GM12878 (cell line): Measurements from ENCODE around the gene SLC12A4. TPM values are rescaled to one million over a fixed set of nuclear protein-coding genes. Genes with fewer than 3 reads are reported as not detected.

ENCODE experiments used
- ATAC-seq: fragments of 200-7000 bp; cut with Tn5 transposase; 3 replicates; pipeline ENCODE4 v1.9.1; 2020; ENCODE audit warnings: mild to moderate bottlenecking, moderate library complexity
- BruUV-seq: library from RNA; stranded (reverse); fragments of 400-500 nt; replicated peaks from 2 replicates; lab custom pipeline; 2021; lab: Mats Ljungman, UMichigan
- CTCF ChIA-PET: fragments of 300-600 bp; sonication (Branson Sonifier 250); formaldehyde crosslinking; extraction: SDS; loops from one replicate; lab custom pipeline; 2021; ENCODE audit warnings: inconsistent platforms; lab: Yijun Ruan, JAX
- POLR2A ChIA-PET: fragments of 350-600 bp; formaldehyde crosslinking; extraction: SDS; loops from one replicate; lab custom pipeline; 2021; ENCODE audit warnings: inconsistent platforms; lab: Charles Lee
- RAD21 ChIA-PET: fragments of 300-600 bp; sonication (Branson Sonifier 250); formaldehyde crosslinking; loops from one replicate; lab custom pipeline; 2023; ENCODE audit warnings: antibody characterized with exemption; ENCODE audit not compliant: unreplicated experiment; lab: Charles Lee
- SMC1A ChIA-PET: fragments of 300-600 bp; sonication (Branson Sonifier 250); formaldehyde crosslinking; loops from one replicate; lab custom pipeline; 2023; ENCODE audit not compliant: unreplicated experiment, uncharacterized antibody; lab: Charles Lee
- DNase-seq: peaks from one replicate; pipeline ENCODE4 v3.0.0-alpha.2; 2011; ENCODE audit warnings: low read depth, low spot score
- FAIRE-seq: peaks from 3 replicates; lab custom pipeline; 2011; peaks lifted over from hg19 to GRCh38; lab: Jason Lieb, UNC
- H2AFZ ChIP-seq: 2 replicates; pipeline ENCODE4 v1.6.0; 2011; ENCODE audit warnings: low read depth, low read length, control low read depth; ENCODE audit not compliant: control insufficient read depth
- H3K27ac ChIP-seq: 2 replicates; pipeline ENCODE4 v1.5.1; 2011; ENCODE audit warnings: control low read depth; ENCODE audit not compliant: control insufficient read depth, insufficient read depth
- H3K27me3 ChIP-seq, 2 experiments: replicated peaks in 1 of 2; 2 replicates each; pipeline versions ENCODE4 v1.6.0 to v1.6.1; 2011; ENCODE audit warnings: low read length in 1 of 2; ENCODE audit not compliant: control insufficient read depth in 2 of 2, insufficient read depth in 2 of 2
- H3K36me3 ChIP-seq, 2 experiments: 2 replicates each; pipeline ENCODE4 v1.5.1; 2011; ENCODE audit warnings: low read length in 1 of 2; ENCODE audit not compliant: control insufficient read depth in 2 of 2, insufficient read depth in 2 of 2
- H3K4me1 ChIP-seq: 2 replicates; pipeline ENCODE4 v1.6.1; 2011; ENCODE audit warnings: mild to moderate bottlenecking, low read length, moderate library complexity, mixed read lengths; ENCODE audit not compliant: control insufficient read depth, insufficient read depth
- H3K4me2 ChIP-seq: 2 replicates; pipeline ENCODE4 v1.6.0; 2011; ENCODE audit warnings: control low read depth; ENCODE audit not compliant: control insufficient read depth, insufficient read depth
- H3K4me3 ChIP-seq: fragments of 200-600 bp; sonication (generic); 2 replicates; pipeline ENCODE4 v1.5.1; 2016
- H3K79me2 ChIP-seq: 2 replicates; pipeline ENCODE4 v1.6.0; 2011; ENCODE audit warnings: low read length; ENCODE audit not compliant: control insufficient read depth, insufficient read depth
- H3K9ac ChIP-seq: 2 replicates; pipeline ENCODE4 v1.8.0; 2011; ENCODE audit warnings: low read length, control low read depth, mixed read lengths; ENCODE audit not compliant: control insufficient read depth, insufficient read depth
- H3K9me3 ChIP-seq: replicated peaks from 3 replicates; pipeline ENCODE4 v1.5.1; 2011; ENCODE audit warnings: mild to moderate bottlenecking, low read length; ENCODE audit not compliant: control insufficient read depth, insufficient read depth
- H4K20me1 ChIP-seq: 2 replicates; pipeline ENCODE4 v1.6.0; 2011; ENCODE audit not compliant: control insufficient read depth, insufficient read depth
- CBX3 ChIP-seq: fragments of 200-600 bp; sonication (generic); IDR thresholded peaks from 2 replicates; pipeline ENCODE4 v1.6.1; 2016; ENCODE audit warnings: low read depth, borderline replicate concordance
- HDAC2 ChIP-seq: fragments of 200-600 bp; sonication (generic); IDR thresholded peaks from 2 replicates; pipeline ENCODE4 v1.6.1; 2017
- HDGF ChIP-seq: fragments of 450-650 bp; IDR thresholded peaks from 2 replicates; pipeline ENCODE4 v1.6.1; 2016; ENCODE audit warnings: antibody characterized with exemption
- IKZF2 ChIP-seq, 2 experiments: fragments of 450-650 bp; IDR thresholded peaks; 2 replicates each; pipeline ENCODE4 v1.6.1; 2017; ENCODE audit warnings: mild to moderate bottlenecking in 2 of 2, moderate library complexity in 2 of 2
- KLF5 ChIP-seq: fragments of 450-650 bp; IDR thresholded peaks from 2 replicates; pipeline ENCODE4 v1.6.1; 2014; ENCODE audit warnings: mild to moderate bottlenecking; ENCODE audit not compliant: partially characterized antibody
- MEF2B ChIP-seq: fragments of 450-650 bp; IDR thresholded peaks from 2 replicates; pipeline ENCODE4 v1.6.1; 2018; ENCODE audit warnings: mild to moderate bottlenecking, moderate library complexity; ENCODE audit not compliant: partially characterized antibody, poor library complexity, severe bottlenecking
- PAX5 ChIP-seq: IDR thresholded peaks from 2 replicates; pipeline ENCODE4 v1.6.1; 2011; ENCODE audit warnings: low read depth, low read length, borderline replicate concordance
- POU2F2 ChIP-seq: IDR thresholded peaks from 3 replicates; pipeline ENCODE4 v1.6.1; 2011; ENCODE audit warnings: low read depth, mild to moderate bottlenecking, low read length, borderline replicate concordance
- SMC3 ChIP-seq: IDR thresholded peaks from 2 replicates; pipeline ENCODE4 v1.6.1; 2011; ENCODE audit warnings: low read length, improper control_type of control experiment, borderline replicate concordance
- SPI1 ChIP-seq: IDR thresholded peaks from 2 replicates; pipeline ENCODE4 v1.6.1; 2011; ENCODE audit warnings: low read depth, mild to moderate bottlenecking, low read length, moderate library complexity, borderline replicate concordance; ENCODE audit not compliant: insufficient read depth
- ZBTB40 ChIP-seq: fragments of 450-650 bp; IDR thresholded peaks from 2 replicates; pipeline ENCODE4 v1.6.1; 2016; ENCODE audit warnings: mild to moderate bottlenecking, moderate library complexity, borderline replicate concordance
- ZSCAN29 ChIP-seq: fragments of 450-650 bp; IDR thresholded peaks from 2 replicates; pipeline ENCODE4 v1.6.1; 2017; ENCODE audit warnings: mild to moderate bottlenecking, moderate library complexity
- WGBS: methylation state at CpG from one replicate; pipeline ENCODE4 v1.1.6; 2016; ENCODE audit warnings: low lambda C conversion rate; ENCODE audit not compliant: insufficient replicate concordance, insufficient coverage; ENCODE audit errors: missing lambda C conversion rate; 5-methylcytosine and 5-hydroxymethylcytosine counted together
- in situ Hi-C: fragments of 300-500 bp; cut with MboI; formaldehyde crosslinking; loops from 9 replicates; pipeline ENCODE4 v1.14.3; 2018; ENCODE audit warnings: mixed read lengths
- intact Hi-C: fragments of 100-400 bp; cut with micrococcal nuclease; formaldehyde crosslinking; loops from one replicate; pipeline ENCODE4 v1.14.2; 2022; ENCODE audit not compliant: unreplicated experiment
- polyA plus RNA-seq, 11 experiments: library from polyadenylated mRNA; depleted of rRNA in 4 of 11; unstranded in 6 of 11; stranded (reverse) in 5 of 11; fragments of >200 nt; fragmentation: Nextera tagmentation in 4 of 11; fragmentation: Illumina TruSeq in 1 of 11; extraction: Ambion mirVana in 4 of 11; extraction: Trizol in 1 of 11; gene quantifications; 1 replicate in 1 of 11; 2 replicates in 10 of 11; pipeline versions ENCODE4 v1.2.1 to v1.2.3, GENCODE V29; 2011 to 2016; ENCODE audit warnings: inconsistent platforms in 2 of 11, missing spikeins in 2 of 11, low read depth in 1 of 11
- total RNA-seq, 4 experiments: library from RNA; depleted of rRNA in 3 of 4; stranded (reverse); fragments of >200 nt in 3 of 4; fragmentation: Illumina TruSeq in 1 of 4; extraction: Trizol in 1 of 4; gene quantifications; 2 replicates each; pipeline versions ENCODE4 v1.2.1 to v1.2.3, GENCODE V29; 2013 to 2021

The SLC12A4 gene
- total and polyA plus RNA-seq, 10 of the 15 experiments (the other 5 are each of a cell fraction or from before 2014, with no cell fraction given) = 0.95 to 39.9 (median 14.2) TPM

DNA sequence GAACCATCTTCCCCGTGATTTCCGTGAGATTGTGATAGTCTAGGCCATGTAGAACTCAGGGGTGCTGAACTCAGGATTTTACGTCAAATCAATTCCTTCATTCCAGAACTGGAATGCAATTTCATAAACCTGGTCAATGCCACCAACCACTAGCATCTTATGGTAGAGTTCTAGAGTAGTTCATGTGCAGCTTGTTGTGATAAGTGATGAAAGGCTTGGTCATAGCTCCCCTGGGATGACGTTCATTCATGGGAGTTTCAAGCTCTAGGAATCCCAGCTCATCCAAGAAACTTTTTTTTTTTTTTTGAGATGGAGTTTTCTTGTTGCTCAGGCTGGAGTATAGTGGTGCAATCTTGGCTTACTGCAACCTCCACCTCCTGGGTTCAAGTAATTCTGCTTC, 34.6 kb upstream of the SLC12A4 start:
- Histone ChIP-seq H3K27me3 (no peaks in the 10 kb centered on the region), H3K4me1 (peaks cover 18% of the 10 kb centered on the region), H3K27ac (no peak overlapping the region), H3K4me3 (no peak overlapping the region), H3K9me3 (no peaks in the 10 kb centered on the region), H3K36me3 (no peaks in the 10 kb centered on the region), H2AFZ (no peak overlapping the region), H3K9ac (no peak overlapping the region), H3K4me2 (no peak overlapping the region), H4K20me1 (no peaks in the 10 kb centered on the region), H3K79me2 (no peaks in the 10 kb centered on the region)
- ChIA-PET POLR2A (interaction anchor here (0.6 kb wide), 1 partner anchor 127 kb away, joined by 3 read pairs; no protein-coding TSS in a partner anchor), CTCF (interaction anchor here (0.6 to 1.8 kb wide), 4 partner anchors 12 to 38 kb away, joined by 3 to 6 read pairs (median 4); partner anchors contain the start of genes DDX28 and DUS2), RAD21 (interaction anchor here (1.0 kb wide), 1 partner anchor 19 kb away, joined by 3 read pairs; the partner anchor contains the start of genes DDX28 and DUS2), SMC1A (interaction anchor here (0.9 to 2.6 kb wide), 2 partner anchors 21 to 38 kb away, joined by 5 to 8 read pairs; partner anchors contain the start of genes DDX28 and DUS2)
- ATAC-seq (no peak), FAIRE-seq (no peak), DNase-seq (no peak)
- intact Hi-C loops (no loop called here), in situ Hi-C loops (no loop called here)
- no TSS peak for BruUV-seq
- TF ChIP-seq MEF2B = no peak
- no peak for TF ChIP-seq KLF5
- no peak for TF ChIP-seq ZSCAN29
- no peak for TF ChIP-seq ZBTB40
- no peak for TF ChIP-seq HDGF
- no peak for TF ChIP-seq CBX3
- no peak for TF ChIP-seq PAX5
- no peak for TF ChIP-seq POU2F2
- TF ChIP-seq SPI1 = no peak
- no peak for TF ChIP-seq SMC3
- TF ChIP-seq IKZF2 (IDR thresholded peaks at IDR 0.05) = no peak
- TF ChIP-seq HDAC2 = no peak
- 67% methylated on average over 4 of the region's 4 CpGs for WGBS
